IPS DF 6.9 (cell line): ENCODE measurements around the gene SMIM44.

Experiments used
- DNase-seq: peaks from one replicate; pipeline ENCODE4 v3.0.0-alpha.2; 2013; ENCODE audit warnings: low read depth, low spot score
- H3K27ac ChIP-seq: one replicate; pipeline ENCODE4 v1.5.1; 2013; ENCODE audit warnings: low read length, control low read depth
- H3K27me3 ChIP-seq: 2 replicates; pipeline ENCODE4 v1.6.1; 2013; ENCODE audit warnings: mild to moderate bottlenecking, low read length; ENCODE audit not compliant: control insufficient read depth, insufficient read depth
- H3K36me3 ChIP-seq: 2 replicates; pipeline ENCODE4 v1.6.1; 2013; ENCODE audit warnings: low read length; ENCODE audit not compliant: control insufficient read depth, insufficient read depth
- H3K4me1 ChIP-seq: 2 replicates; pipeline ENCODE4 v1.6.1; 2013; ENCODE audit warnings: low read length; ENCODE audit not compliant: control insufficient read depth, insufficient read depth
- H3K4me3 ChIP-seq: 2 replicates; pipeline ENCODE4 v1.5.1; 2013; ENCODE audit warnings: mild to moderate bottlenecking, low read length
- H3K9me3 ChIP-seq: 2 replicates; pipeline ENCODE4 v1.6.1; 2013; ENCODE audit warnings: low read length, inconsistent platforms; ENCODE audit not compliant: control insufficient read depth, insufficient read depth
- WGBS: extraction: QIAGEN DNeasy Blood & Tissue Kit; methylation state at CpG from one replicate; pipeline ENCODE4 v1.1.7; 2013; ENCODE audit warnings: mixed read lengths, missing lambda C conversion rate; ENCODE audit not compliant: insufficient read length, insufficient coverage; 5-methylcytosine and 5-hydroxymethylcytosine counted together

The SMIM44 gene

GRCh38 chr19:3517638-3518037 is 34.4 kb upstream of the SMIM44 start:
- WGBS: no CpG with 5 or more reads among the region's 2 CpGs
- Histone ChIP-seq H3K27me3 (no peaks in the 10 kb centered on the region), H3K36me3 (no peaks in the 10 kb centered on the region), H3K27ac (no peak overlapping the region), H3K9me3 (no peaks in the 10 kb centered on the region), H3K4me1 (peaks cover 5% of the 10 kb centered on the region), H3K4me3 (no peak overlapping the region)
- no peak for DNase-seq

- Histone ChIP-seq H3K27me3 (no peaks in the 10 kb centered on the region), H3K36me3 (peaks cover 2% of the 10 kb centered on the region; the same call in 1 of the 2 replicates), H3K4me1 (peaks cover 5% of the 10 kb centered on the region), H3K27ac (no peak overlapping the region), H3K4me3 (no peak overlapping the region), H3K9me3 (no peaks in the 10 kb centered on the region)
- no peak for DNase-seq
- WGBS: no CpG with 5 or more reads among the region's 15 CpGs
Measured at GRCh38 chr19:3516675-3517207, 33.5 kb upstream of the SMIM44 start.

GRCh38 chr19:3515891-3516422 is 32.7 kb upstream of the SMIM44 start:
- no peaks in the 10 kb centered on the region for H3K9me3 ChIP-seq
- no CpG with 5 or more reads among the region's 15 CpGs for WGBS
- H3K36me3 ChIP-seq: peaks cover 2% of the 10 kb centered on the region; the same call in 1 of the 2 replicates
- no peak for DNase-seq
- H3K4me3 ChIP-seq: no peak overlapping the region
- H3K4me1 ChIP-seq: peaks cover 5% of the 10 kb centered on the region
- no peak overlapping the region for H3K27ac ChIP-seq
- no peaks in the 10 kb centered on the region for H3K27me3 ChIP-seq

DNA sequence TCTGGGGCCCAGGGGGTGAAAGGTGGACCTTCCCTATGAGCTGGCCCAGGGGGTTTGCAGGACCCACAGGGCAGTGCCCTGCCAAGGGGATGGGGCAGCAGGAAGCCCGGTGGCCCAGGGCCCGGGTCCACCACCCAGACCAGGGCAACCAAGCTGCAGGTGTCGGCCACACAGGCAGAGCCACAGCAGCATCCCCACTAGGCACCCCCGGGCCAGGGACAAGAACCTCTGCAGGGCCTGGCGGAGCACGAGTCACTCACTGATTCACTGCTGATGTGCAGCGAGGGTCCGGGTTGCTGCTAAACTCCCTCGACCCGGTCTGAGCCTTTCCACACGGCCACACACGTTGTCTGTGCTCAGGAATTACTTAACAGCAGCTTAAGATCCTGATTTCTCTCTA is 31.7 kb upstream of the SMIM44 start:
- Histone ChIP-seq H3K27ac (no peak overlapping the region), H3K9me3 (no peaks in the 10 kb centered on the region), H3K27me3 (no peaks in the 10 kb centered on the region), H3K4me1 (peaks cover 5% of the 10 kb centered on the region), H3K4me3 (no peak overlapping the region), H3K36me3 (peaks cover 2% of the 10 kb centered on the region; the same call in 1 of the 2 replicates)
- no CpG with 5 or more reads among the region's 12 CpGs for WGBS
- DNase-seq: no peak

GRCh38 chr19:3513229-3514140 is 30.2 kb upstream of the SMIM44 start:
- Histone ChIP-seq H3K4me3 (no peak overlapping the region), H3K27me3 (no peaks in the 10 kb centered on the region), H3K27ac (no peak overlapping the region), H3K4me1 (peaks cover 3% of the 10 kb centered on the region), H3K9me3 (no peaks in the 10 kb centered on the region), H3K36me3 (peaks cover 2% of the 10 kb centered on the region; the same call in 1 of the 2 replicates)
- no peak for DNase-seq
- no CpG with 5 or more reads among the region's 23 CpGs for whole genome bisulfite sequencing

- peaks cover 3% of the 10 kb centered on the region; the same call in 1 of the 2 replicates for H3K4me1 ChIP-seq
- no peaks in the 10 kb centered on the region for H3K27me3 ChIP-seq
- WGBS: no CpG with 5 or more reads among the region's 17 CpGs
- H3K9me3 ChIP-seq: no peaks in the 10 kb centered on the region
- peaks cover 2% of the 10 kb centered on the region; the same call in 1 of the 2 replicates for H3K36me3 ChIP-seq
- H3K27ac ChIP-seq: no peak overlapping the region
- no peak for DNase-seq
- no peak overlapping the region for H3K4me3 ChIP-seq
Measured at GRCh38 chr19:3512562-3513228, 29.5 kb upstream of the SMIM44 start.

DNA sequence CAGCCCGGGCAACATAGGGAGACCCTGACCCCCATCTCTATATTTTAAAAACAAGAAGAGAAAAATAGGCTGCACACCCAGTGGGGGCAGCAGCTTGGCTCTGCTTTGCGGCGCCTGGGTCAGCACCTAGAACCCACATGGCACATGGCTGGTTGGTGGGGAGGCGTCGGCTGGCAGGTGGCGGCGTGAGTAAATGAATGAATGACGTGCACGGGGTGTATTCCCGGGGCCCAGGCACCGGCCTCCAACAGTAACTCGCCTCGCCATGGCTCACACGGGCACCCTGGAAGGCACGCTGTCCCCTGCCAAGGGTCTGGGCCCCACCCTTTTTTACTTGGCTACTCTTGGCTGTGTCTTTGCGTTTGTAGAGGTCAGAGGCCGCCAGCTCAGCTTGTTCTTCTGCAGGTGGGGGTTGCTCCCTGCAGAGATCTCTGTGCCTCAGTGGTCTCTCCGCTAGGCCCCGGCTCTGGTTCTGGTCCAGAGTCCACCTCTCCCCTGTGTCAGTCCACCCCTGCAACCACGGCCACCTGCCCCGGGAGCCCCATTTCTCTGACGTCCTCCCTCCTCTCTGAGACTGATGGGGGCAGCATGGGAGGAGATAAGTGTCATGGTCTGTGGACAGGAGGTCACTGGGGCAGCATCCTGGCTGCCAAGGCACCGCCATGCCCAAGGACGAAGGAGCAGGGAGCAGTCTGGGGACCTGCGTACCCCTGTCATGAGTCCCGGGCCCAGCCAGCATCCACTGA is 28.4 kb upstream of the SMIM44 start:
- no peak for DNase-seq
- no peaks in the 10 kb centered on the region for H3K9me3 ChIP-seq
- H3K27me3 ChIP-seq: no peaks in the 10 kb centered on the region
- WGBS: no CpG with 5 or more reads among the region's 26 CpGs
- no peak overlapping the region for H3K27ac ChIP-seq
- H3K4me3 ChIP-seq: no peak overlapping the region
- peaks cover 3% of the 10 kb centered on the region; the same call in 1 of the 2 replicates for H3K4me1 ChIP-seq
- H3K36me3 ChIP-seq: peaks cover 2% of the 10 kb centered on the region; the same call in 1 of the 2 replicates

DNA sequence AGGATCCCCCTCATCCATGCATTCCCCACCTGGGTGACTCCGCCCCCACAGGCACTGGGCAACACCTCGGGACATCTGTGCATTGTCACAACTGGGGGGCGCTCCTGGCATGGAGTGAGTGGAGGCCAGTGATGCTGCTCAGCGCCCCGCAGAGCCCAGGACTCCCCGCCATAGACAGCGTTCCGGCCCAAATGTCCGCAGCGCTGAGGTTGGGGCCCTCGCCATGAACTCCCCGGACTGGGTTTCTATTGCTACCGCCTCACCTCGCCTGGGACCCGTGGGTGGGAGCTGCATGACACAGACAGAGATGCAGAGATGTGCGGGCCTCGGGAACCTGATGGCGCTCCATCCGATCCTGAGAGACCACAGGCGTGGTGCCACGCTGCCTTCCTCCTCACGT is 27.5 kb upstream of the SMIM44 start:
- peaks cover 1% of the 10 kb centered on the region; the same call in 1 of the 2 replicates for H3K4me1 ChIP-seq
- DNase-seq: no peak
- peaks cover 2% of the 10 kb centered on the region; the same call in 1 of the 2 replicates for H3K36me3 ChIP-seq
- no peak overlapping the region for H3K27ac ChIP-seq
- no peak overlapping the region for H3K4me3 ChIP-seq
- no peaks in the 10 kb centered on the region for H3K27me3 ChIP-seq
- no CpG with 5 or more reads among the region's 22 CpGs for WGBS
- no peaks in the 10 kb centered on the region for H3K9me3 ChIP-seq

GRCh38 chr19:3509566-3509989 is 26.3 kb upstream of the SMIM44 start:
- Histone ChIP-seq H3K36me3 (peaks cover 2% of the 10 kb centered on the region; the same call in 1 of the 2 replicates), H3K9me3 (no peaks in the 10 kb centered on the region), H3K27me3 (no peaks in the 10 kb centered on the region), H3K4me1 (peaks cover 1% of the 10 kb centered on the region), H3K4me3 (no peak overlapping the region), H3K27ac (no peak overlapping the region)
- no CpG with 5 or more reads among the region's 15 CpGs for WGBS
- DNase-seq: no peak
